ENCODE data around the gene MAGEA1.

DNA sequence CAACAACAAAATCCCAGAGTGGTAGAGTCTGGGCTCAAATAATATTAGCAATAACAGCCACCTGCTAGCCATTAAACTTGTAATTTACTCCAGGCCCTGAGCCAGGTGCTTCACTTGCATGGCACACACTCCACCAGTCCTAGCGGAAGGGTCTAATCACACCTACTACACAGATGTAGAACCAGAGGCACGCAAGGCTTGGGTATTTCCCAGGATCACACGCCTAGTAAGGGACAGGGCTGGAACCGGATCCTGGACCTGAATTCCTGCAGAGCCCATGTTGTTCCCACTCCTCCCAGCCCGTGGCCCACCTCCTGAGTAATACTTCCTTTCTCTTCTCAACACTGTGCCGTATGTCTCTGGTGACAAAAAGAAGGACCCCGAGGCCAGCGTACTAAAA is 5.7 kb downstream of the MAGEA1 start:
- TF ChIP-seq EZH2 (IDR thresholded peaks at IDR 0.05) (no peak), POLR2AphosphoS5 (IDR thresholded peaks at IDR 0.05; ENCODE audit: borderline replicate concordance, low read depth, low read length) (no peak), FOXP2 (optimal IDR thresholded peaks at IDR 0.05; ENCODE audit: control extremely low read depth, extremely low read length, insufficient read depth) (no peak)

Measured in SK-N-MC (cell line).